SK-N-SH treated with all-trans-retinoic acid at 6 μM for 48 hours (cell line): Measurements from ENCODE around the gene SAMD9.

ENCODE experiments used
- CREB5 ChIP-seq: fragments of 250-450 bp; sonication (Bioruptor Pico); IDR thresholded peaks from 2 replicates; pipeline ENCODE4 v1.5.1; 2020; ENCODE audit warnings: low read depth, mild to moderate bottlenecking, moderate library complexity
- GLIS3 ChIP-seq: fragments of 250-450 bp; sonication (Bioruptor Pico); IDR thresholded peaks from 2 replicates; pipeline ENCODE4 v1.5.0; 2020; ENCODE audit warnings: mild to moderate bottlenecking, moderate library complexity
- TCF4 ChIP-seq: fragments of 250-450 bp; sonication (Bioruptor Pico); IDR thresholded peaks from 2 replicates; pipeline ENCODE4 v1.8.0; 2021; ENCODE audit warnings: mild to moderate bottlenecking, moderate library complexity, borderline replicate concordance
- ZNF8 ChIP-seq: fragments of 450-650 bp; formaldehyde crosslinking; IDR thresholded peaks from 2 replicates; pipeline ENCODE4 v1.5.0; 2020; ENCODE audit warnings: mild to moderate bottlenecking, moderate library complexity

- TF ChIP-seq GLIS3 (no peak), ZNF8 (no peak), CREB5 (no peak), TCF4 (CRISPR knock-in tag) (no peak)
Observed at GRCh38 chr7:93146036-93146435, 28.3 kb upstream of the SAMD9 start.
